HEK293T (cell line): ENCODE data around the gene NFIX.

Experiments
- CTCF ChIA-PET: fragments of 350-600 bp; formaldehyde crosslinking; extraction: SDS; loops from one replicate; lab custom pipeline; 2021; ENCODE audit warnings: antibody characterized with exemption, inconsistent platforms; lab: Yijun Ruan, JAX
- POLR2A ChIA-PET: fragments of 350-600 bp; formaldehyde crosslinking; extraction: SDS; loops from one replicate; lab custom pipeline; 2020; ENCODE audit warnings: antibody characterized with exemption, inconsistent platforms; lab: Yijun Ruan, JAX
- DNase-seq: peaks from one replicate; pipeline ENCODE4 v3.0.0; 2012; ENCODE audit warnings: mixed read lengths; ENCODE audit errors: extremely low spot score
- ARNT ChIP-seq: fragments of 450-650 bp; IDR thresholded peaks from 2 replicates; pipeline ENCODE4 v1.6.1; 2017; ENCODE audit warnings: mild to moderate bottlenecking
- BHLHE40 ChIP-seq: fragments of 450-650 bp; IDR thresholded peaks from 2 replicates; pipeline ENCODE4 v1.6.1; 2016; ENCODE audit warnings: mild to moderate bottlenecking, moderate library complexity, borderline replicate concordance
- CTBP1 ChIP-seq: fragments of 450-650 bp; IDR thresholded peaks from 2 replicates; pipeline ENCODE4 v1.6.1; 2016; ENCODE audit warnings: borderline replicate concordance
- ELF4 ChIP-seq: fragments of 450-650 bp; IDR thresholded peaks from 2 replicates; pipeline ENCODE4 v1.6.1; 2017; ENCODE audit warnings: antibody characterized with exemption
- FOXA1 ChIP-seq: fragments of 450-650 bp; IDR thresholded peaks from 2 replicates; pipeline ENCODE4 v1.6.1; 2016; ENCODE audit warnings: mild to moderate bottlenecking
- FOXK2 ChIP-seq: fragments of 450-650 bp; IDR thresholded peaks from 2 replicates; pipeline ENCODE4 v1.6.1; 2016; ENCODE audit warnings: mild to moderate bottlenecking
- FOXM1 ChIP-seq: fragments of 450-650 bp; IDR thresholded peaks from 2 replicates; pipeline ENCODE4 v1.6.1; 2017; ENCODE audit warnings: mild to moderate bottlenecking, borderline replicate concordance
- HDGF ChIP-seq: fragments of 450-650 bp; IDR thresholded peaks from 2 replicates; pipeline ENCODE4 v1.6.1; 2017; ENCODE audit warnings: antibody characterized with exemption, borderline replicate concordance
- L3MBTL2 ChIP-seq: fragments of 450-650 bp; conservative IDR thresholded peaks from 2 replicates; pipeline ENCODE4 v1.6.1; 2016; ENCODE audit warnings: mild to moderate bottlenecking
- LEF1 ChIP-seq: fragments of 450-650 bp; IDR thresholded peaks from 2 replicates; pipeline ENCODE4 v1.6.1; 2017; ENCODE audit warnings: mild to moderate bottlenecking, borderline replicate concordance
- NFRKB ChIP-seq: fragments of 450-650 bp; IDR thresholded peaks from 2 replicates; pipeline ENCODE4 v1.6.1; 2016; ENCODE audit warnings: mild to moderate bottlenecking, moderate library complexity
- SP1 ChIP-seq: fragments of 450-650 bp; IDR thresholded peaks from 2 replicates; pipeline ENCODE4 v1.6.1; 2017
- SUZ12 ChIP-seq: fragments of 450-650 bp; IDR thresholded peaks from 2 replicates; pipeline ENCODE4 v1.6.1; 2016; ENCODE audit warnings: mild to moderate bottlenecking
- TARDBP ChIP-seq: fragments of 450-650 bp; IDR thresholded peaks from 2 replicates; pipeline ENCODE4 v1.6.1; 2016
- ZNF384 ChIP-seq: fragments of 450-650 bp; IDR thresholded peaks from 2 replicates; pipeline ENCODE4 v1.6.1; 2016
- TF ChIP-seq, protein P1 (sequence below): fragments of 450-650 bp; IDR thresholded peaks from 2 replicates; pipeline ENCODE4 v1.6.1; 2016

NFIX gene

DNA sequence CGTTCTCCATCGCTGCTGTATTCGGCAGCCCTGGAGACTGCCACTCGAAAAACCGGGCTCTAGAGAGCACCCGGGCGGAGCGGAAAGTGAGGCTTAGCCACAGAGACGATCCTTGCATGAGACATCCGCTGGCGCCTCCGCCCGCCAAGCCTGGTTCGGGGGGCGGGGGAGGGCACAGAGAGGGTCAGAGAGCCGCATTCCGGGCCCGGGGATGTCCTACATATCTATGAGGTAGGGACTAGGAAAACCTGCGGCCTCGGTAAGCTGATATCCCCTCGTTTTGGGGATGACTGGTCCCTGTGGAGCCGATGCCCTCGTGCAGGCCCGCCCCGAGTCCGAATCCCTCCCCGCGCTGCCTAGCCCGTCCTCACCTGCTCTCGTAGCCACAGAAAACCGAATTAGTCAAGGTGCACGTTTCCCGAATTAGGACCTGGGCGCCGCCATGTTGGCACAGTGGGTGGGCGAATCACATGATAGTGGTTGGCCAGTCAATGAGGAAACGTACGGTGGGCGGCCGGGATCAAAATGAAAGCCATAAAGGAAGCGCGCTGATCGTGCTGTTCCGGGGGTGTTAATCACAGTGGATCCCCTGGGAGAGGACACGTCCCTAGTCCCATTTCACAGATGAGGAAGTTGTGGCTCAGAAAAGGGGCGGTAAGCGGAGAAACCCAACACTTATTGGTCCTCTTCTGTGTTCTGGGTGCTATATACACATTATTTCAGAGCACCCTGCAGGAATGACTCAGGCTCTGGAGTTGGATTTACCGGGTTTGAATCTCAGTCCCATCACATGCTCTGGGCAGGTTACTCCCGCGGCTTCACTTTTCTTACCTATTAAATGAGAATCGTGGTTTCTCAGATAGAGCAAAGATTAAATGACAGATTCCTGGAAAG is 121.3 kb downstream of the NFIX start, which contains the start of gene TRMT1:
TRMT1 (minus strand) TSS at position 459 of the 894 bp plus-strand sequence; CDS start at position 118, 341 bp downstream.
- DNase-seq: peak; percentile 90
- ChIA-PET CTCF (no interaction called here), POLR2A (interaction anchor here (1.9 kb wide), 1 partner anchor 34 kb away, joined by 11 read pairs; the partner anchor contains the start of genes IER2 and STX10)
- TF ChIP-seq ELF4: peak; percentile 62
- TF ChIP-seq SUZ12: no peak
- 0 out of 2 replicates have a peak, but pooled peaks have one; percentile 43 for TF ChIP-seq CTBP1
- TF ChIP-seq, protein P1, sequence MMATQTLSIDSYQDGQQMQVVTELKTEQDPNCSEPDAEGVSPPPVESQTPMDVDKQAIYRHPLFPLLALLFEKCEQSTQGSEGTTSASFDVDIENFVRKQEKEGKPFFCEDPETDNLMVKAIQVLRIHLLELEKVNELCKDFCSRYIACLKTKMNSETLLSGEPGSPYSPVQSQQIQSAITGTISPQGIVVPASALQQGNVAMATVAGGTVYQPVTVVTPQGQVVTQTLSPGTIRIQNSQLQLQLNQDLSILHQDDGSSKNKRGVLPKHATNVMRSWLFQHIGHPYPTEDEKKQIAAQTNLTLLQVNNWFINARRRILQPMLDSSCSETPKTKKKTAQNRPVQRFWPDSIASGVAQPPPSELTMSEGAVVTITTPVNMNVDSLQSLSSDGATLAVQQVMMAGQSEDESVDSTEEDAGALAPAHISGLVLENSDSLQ: peak; percentile 75
- TF ChIP-seq NFRKB: peak; percentile 72
- TF ChIP-seq BHLHE40: no peak
- TF ChIP-seq FOXM1: peak; percentile 78; the same call in 1 of the 2 replicates

DNA sequence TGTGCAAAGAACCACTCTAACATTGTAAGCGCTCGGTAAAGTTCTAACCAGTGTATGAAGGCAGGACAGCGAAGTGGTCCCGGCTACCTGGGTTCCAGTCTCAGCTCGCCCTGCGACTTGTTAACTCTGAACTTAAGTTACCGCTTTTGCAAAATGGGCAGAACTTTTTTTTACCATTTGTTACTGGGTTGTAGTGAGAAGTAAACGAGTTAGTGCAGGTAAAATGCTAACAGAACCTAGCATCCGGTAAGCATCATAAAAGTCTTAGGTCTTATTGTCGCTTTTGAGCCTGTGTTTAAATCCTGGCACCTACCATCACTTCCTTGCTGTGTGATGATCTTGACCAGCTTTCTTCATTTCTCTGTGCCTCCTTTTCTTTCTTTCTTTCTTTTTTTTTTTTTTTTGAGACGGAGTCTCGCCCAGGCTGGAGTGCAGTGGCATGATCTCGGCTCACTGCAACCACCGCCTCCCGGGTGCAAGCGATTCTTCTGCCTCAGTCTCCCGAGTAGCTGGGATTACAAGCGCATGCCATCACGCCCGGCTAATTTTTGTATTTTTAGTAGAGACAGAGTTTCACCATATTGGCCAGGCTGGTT is 122.0 kb downstream of the NFIX start:
- no peak for DNase-seq

DNA sequence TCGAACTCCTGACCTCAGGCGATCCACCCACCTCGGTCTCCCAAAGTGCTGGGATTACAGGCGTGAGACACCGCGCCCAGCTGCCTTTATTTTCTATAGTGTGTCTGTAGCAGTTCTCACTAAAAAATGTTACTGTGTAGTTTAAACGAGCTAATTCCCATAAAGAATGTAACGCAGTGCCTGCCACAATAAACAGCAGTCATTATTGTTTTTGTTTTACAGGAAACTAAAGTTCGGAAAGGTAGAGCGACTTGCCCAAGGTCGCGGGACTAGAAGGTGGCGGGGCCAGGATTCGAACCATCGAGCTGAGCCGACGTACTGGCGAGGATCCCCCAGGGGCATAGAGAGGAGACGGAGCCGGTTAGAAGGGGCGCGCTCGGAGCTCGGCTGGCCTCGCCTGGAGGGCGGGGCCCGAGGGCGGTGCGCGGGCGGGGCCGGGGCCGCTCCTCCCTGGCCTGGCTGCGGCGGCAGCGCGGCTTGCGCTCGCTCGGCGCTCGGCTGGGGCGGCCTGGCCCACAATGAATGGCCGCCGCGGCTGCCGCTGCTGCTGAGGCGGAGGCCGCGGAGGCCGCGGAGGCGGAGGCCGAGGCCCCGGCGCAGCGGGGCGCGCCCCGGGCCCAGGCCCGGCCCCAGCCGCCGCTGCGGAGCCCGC is 122.6 kb downstream of the NFIX start, which contains the start of gene NACC1:
NACC1 (plus strand) TSS at position 493 of the 652 bp plus-strand sequence. CDS start 16,944 bp downstream, outside the sequence.
- peak; percentile 98 for DNase-seq
- CTCF ChIA-PET: interaction anchor here (0.5 to 0.8 kb wide), 2 partner anchors 141 to 146 kb away, joined by 3 to 4 read pairs; no protein-coding TSS in a partner anchor
- POLR2A ChIA-PET: interaction anchor here (0.9 to 3.5 kb wide), 8 partner anchors 17 to 64 kb away, joined by 3 to 25 read pairs (median 4); partner anchors contain the start of genes IER2 and STX10
- TF ChIP-seq NFRKB: no peak
- 0 out of 2 replicates have a peak, but pooled peaks have one; percentile 34 for TF ChIP-seq FOXM1
- peak; percentile 33; the same call in 1 of the 2 replicates for TF ChIP-seq ARNT

More for the DNA sequence above, 122.0 kb downstream of the NFIX start:
- ChIA-PET CTCF (interaction anchor here (0.8 kb wide), 1 partner anchor 140 kb away, joined by 3 read pairs; no protein-coding TSS in a partner anchor), POLR2A (interaction anchor here (0.9 to 3.5 kb wide), 8 partner anchors 16 to 65 kb away, joined by 3 to 25 read pairs (median 4); partner anchors contain the start of genes IER2 and STX10)
- TF ChIP-seq ZNF384 (peak; percentile 58), FOXK2 (no peak)

DNA sequence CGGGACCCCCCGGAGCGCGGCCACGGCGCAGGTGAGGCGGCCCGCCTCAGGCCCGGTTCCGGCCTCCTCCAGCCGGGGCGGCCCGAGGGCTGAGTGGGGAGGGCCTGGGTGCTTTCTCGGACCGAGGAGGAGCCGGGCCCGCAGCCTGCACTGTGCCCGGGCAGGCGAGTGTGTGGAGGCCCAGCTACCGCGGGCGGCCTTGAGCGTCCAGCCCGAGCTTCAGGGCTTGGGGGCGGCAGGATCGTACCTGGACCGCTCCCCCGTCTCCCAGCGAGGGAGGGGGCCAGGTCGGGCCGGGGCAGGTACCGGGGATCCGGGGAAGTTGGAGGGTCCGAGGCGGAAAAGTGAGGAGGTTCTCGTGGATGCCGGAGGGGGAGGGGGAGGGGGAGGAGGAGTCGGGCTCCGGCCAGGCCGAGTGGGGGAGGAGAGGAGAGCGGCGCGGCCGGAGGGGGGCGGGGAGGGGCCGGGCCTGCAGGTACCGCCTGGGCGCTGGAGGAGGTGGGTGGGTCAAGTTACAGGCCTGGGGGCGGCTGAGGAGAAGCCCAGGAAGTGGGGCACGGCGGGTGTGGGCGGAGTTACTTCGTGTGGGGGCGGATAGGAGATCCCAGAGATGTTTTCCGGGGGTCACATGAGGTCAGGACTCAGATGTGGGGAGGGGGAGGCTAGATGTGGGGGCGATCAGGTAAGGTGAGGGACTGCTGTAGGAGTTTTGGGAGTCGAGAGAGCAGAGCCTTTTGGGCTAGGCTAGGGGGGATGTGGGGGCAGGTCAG is 123.3 kb downstream of the NFIX start:
- ChIA-PET POLR2A (interaction anchor here (0.8 to 3.5 kb wide), 10 partner anchors 10 to 173 kb away, joined by 3 to 25 read pairs (median 3); partner anchors contain the start of genes IER2, RAD23A and STX10), CTCF (no interaction called here)
- no peak for TF ChIP-seq FOXK2
- TF ChIP-seq ZNF384: no peak
- TF ChIP-seq ARNT: no peak
- TF ChIP-seq ELF4: no peak
- TF ChIP-seq CTBP1: no peak
- no peak for TF ChIP-seq LEF1
- no peak for TF ChIP-seq FOXA1
- TF ChIP-seq, protein P1: no peak
- no peak for TF ChIP-seq HDGF
- no peak for TF ChIP-seq NFRKB
- peak; percentile 63 for DNase-seq

DNA sequence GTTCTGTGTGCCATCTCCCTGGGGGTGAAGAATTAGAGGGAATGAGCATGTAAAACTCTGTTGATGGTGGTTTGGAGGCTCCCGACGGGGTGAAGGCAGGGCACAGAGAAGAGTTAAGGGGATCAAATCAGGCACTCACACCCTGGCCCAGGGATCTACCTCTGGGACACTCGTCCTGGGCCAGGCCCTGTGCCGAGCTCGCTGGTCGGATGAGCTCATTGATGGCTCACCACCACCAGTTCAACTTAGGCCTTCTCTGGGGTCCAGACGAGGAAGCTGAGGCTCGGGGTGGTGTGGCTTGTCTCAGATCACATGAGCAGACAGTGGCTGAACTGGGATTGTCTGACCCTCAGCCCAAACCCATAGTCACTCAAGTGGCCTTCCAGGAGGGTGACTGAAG is 124.4 kb downstream of the NFIX start:
- ChIA-PET CTCF (interaction anchor here (0.9 kb wide), 1 partner anchor 154 kb away, joined by 4 read pairs; no protein-coding TSS in a partner anchor), POLR2A (interaction anchor here (0.8 to 3.5 kb wide), 4 partner anchors 9 to 174 kb away, joined by 3 to 25 read pairs (median 3); partner anchors contain the start of gene RAD23A)
- DNase-seq: no peak
- TF ChIP-seq SP1 (no peak), CTBP1 (no peak), FOXK2 (no peak), FOXA1 (no peak), ELF4 (no peak), ZNF384 (no peak), NFRKB (no peak), ARNT (no peak), FOXM1 (no peak), SUZ12 (no peak), BHLHE40 (no peak), L3MBTL2 (no peak), HDGF (no peak), LEF1 (no peak), TARDBP (no peak)
- TF ChIP-seq, protein P1: no peak
